GM12878 (cell line): ENCODE measurements around the gene CCSER1.

Source experiments
- BHLHE40 ChIP-seq, 2 experiments: fragments of 450-650 bp in 1 of 2; IDR thresholded peaks; 2 replicates each; pipeline ENCODE4 v1.6.1; 2011 to 2017; ENCODE audit warnings: low read depth in 2 of 2, borderline replicate concordance in 1 of 2, improper control_type of control experiment in 1 of 2, low read length in 1 of 2, mild to moderate bottlenecking in 1 of 2
- MYC ChIP-seq: IDR thresholded peaks from 2 replicates; pipeline ENCODE4 v1.6.1; 2011; ENCODE audit warnings: mild to moderate bottlenecking, low read length, moderate library complexity, inconsistent platforms; ENCODE audit not compliant: insufficient read depth, insufficient replicate concordance, insufficient read length, severe bottlenecking
- PML ChIP-seq: IDR thresholded peaks from 2 replicates; pipeline ENCODE4 v1.6.1; 2012; ENCODE audit warnings: low read length, inconsistent platforms
- POLR2AphosphoS5 ChIP-seq: IDR thresholded peaks from 2 replicates; pipeline ENCODE4 v1.6.1; 2011; ENCODE audit warnings: mild to moderate bottlenecking, low read length, inconsistent platforms
- TF ChIP-seq, protein P1 (sequence below), 3 experiments: IDR thresholded peaks in 2 of 3; conservative IDR thresholded peaks in 1 of 3; 2 replicates each; pipeline ENCODE4 v1.5.1; 2011; ENCODE audit warnings: low read depth in 3 of 3, low read length in 3 of 3, mild to moderate bottlenecking in 3 of 3, control low read depth in 2 of 3, moderate library complexity in 2 of 3, inconsistent platforms in 1 of 3, mixed read lengths in 1 of 3; ENCODE audit not compliant: control insufficient read depth in 2 of 3, insufficient read depth in 1 of 3; ENCODE audit errors: extremely low read depth in 1 of 3

DNA sequence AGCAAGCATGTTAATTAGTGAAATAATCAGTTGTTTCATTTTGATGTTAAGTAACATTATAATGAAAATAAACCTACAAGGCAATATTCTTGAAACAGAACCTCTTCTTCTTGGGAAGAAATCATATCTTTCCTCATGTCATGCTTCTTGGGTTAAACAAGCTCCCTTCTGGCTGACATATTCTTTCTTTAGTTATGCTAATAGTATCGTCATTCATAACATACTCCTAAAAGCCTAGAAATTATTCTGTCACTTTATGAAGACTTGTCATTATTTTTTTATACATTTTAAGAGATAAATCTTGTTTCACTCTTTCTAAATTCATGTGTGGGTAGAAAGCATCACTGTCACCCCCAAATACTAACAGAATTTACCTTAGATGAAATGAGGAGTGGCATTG, 1129.6 kb downstream of the CCSER1 start:
- TF ChIP-seq POLR2AphosphoS5 (no peak), MYC (no peak), PML (no peak), BHLHE40 (IDR thresholded peaks at IDR 0.05; ENCODE audit: borderline replicate concordance in 1 of 2, low read depth in 2 of 2, low read length in 1 of 2) (no peak)
- TF ChIP-seq, protein P1, sequence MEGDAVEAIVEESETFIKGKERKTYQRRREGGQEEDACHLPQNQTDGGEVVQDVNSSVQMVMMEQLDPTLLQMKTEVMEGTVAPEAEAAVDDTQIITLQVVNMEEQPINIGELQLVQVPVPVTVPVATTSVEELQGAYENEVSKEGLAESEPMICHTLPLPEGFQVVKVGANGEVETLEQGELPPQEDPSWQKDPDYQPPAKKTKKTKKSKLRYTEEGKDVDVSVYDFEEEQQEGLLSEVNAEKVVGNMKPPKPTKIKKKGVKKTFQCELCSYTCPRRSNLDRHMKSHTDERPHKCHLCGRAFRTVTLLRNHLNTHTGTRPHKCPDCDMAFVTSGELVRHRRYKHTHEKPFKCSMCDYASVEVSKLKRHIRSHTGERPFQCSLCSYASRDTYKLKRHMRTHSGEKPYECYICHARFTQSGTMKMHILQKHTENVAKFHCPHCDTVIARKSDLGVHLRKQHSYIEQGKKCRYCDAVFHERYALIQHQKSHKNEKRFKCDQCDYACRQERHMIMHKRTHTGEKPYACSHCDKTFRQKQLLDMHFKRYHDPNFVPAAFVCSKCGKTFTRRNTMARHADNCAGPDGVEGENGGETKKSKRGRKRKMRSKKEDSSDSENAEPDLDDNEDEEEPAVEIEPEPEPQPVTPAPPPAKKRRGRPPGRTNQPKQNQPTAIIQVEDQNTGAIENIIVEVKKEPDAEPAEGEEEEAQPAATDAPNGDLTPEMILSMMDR (IDR thresholded peaks at IDR 0.05 in 2 of 3, conservative IDR thresholded peaks at IDR 0.05 in 1 of 3; ENCODE audit: control insufficient read depth in 2 of 3, extremely low read depth in 1 of 3, insufficient read depth in 1 of 3, low read depth in 3 of 3, low read length in 3 of 3), result no peak
